H1 (cell line): ENCODE data around the gene ZHX3. TPM values are rescaled to one million over a fixed set of nuclear protein-coding genes. Genes with fewer than 3 reads are reported as not detected.

ENCODE experiments used
- CTCF ChIA-PET: fragments of 300-600 bp; sonication (Branson Sonifier 250); formaldehyde crosslinking; loops from one replicate; lab custom pipeline; 2021; ENCODE audit not compliant: partially characterized antibody; lab: Charles Lee
- POLR2A ChIA-PET: fragments of 300-600 bp; sonication (Branson Sonifier 250); formaldehyde crosslinking; loops from one replicate; lab custom pipeline; 2021; ENCODE audit warnings: inconsistent platforms; ENCODE audit not compliant: partially characterized antibody; lab: Charles Lee
- DNase-seq, 2 experiments: peaks; one replicate each; pipeline versions ENCODE4 v3.0.0 to v3.0.0-alpha.2; 2010 to 2022; ENCODE audit warnings: low spot score in 2 of 2, low read depth in 1 of 2, mixed read lengths in 1 of 2
- FAIRE-seq: peaks from 2 replicates; lab custom pipeline; 2011; peaks lifted over from hg19 to GRCh38; lab: Jason Lieb, UNC
- H2AFZ ChIP-seq: 2 replicates; pipeline ENCODE4 v1.8.1; 2012; ENCODE audit warnings: low read length, inconsistent platforms
- H2AK5ac ChIP-seq: 2 replicates; pipeline ENCODE4 v1.6.1; 2013; ENCODE audit warnings: low read depth, low read length
- H2BK120ac ChIP-seq: replicated peaks from 2 replicates; pipeline ENCODE3; 2013; ENCODE audit warnings: low read depth, low read length, inconsistent platforms
- H2BK12ac ChIP-seq: 2 replicates; pipeline ENCODE4 v1.6.1; 2013; ENCODE audit warnings: low read depth, low read length
- H2BK15ac ChIP-seq: 2 replicates; pipeline ENCODE4 v1.6.1; 2013; ENCODE audit warnings: low read length
- H2BK20ac ChIP-seq: 2 replicates; pipeline ENCODE4 v1.6.1; 2013; ENCODE audit warnings: low read length
- H2BK5ac ChIP-seq: 2 replicates; pipeline ENCODE4 v1.6.1; 2013; ENCODE audit warnings: low read depth, low read length
- H3K14ac ChIP-seq: 2 replicates; pipeline ENCODE4 v1.6.1; 2013; ENCODE audit warnings: inconsistent platforms; ENCODE audit not compliant: insufficient read length
- H3K18ac ChIP-seq: 2 replicates; pipeline ENCODE4 v1.6.1; 2013; ENCODE audit warnings: low read length; ENCODE audit errors: extremely low read depth
- H3K23ac ChIP-seq: 2 replicates; pipeline ENCODE4 v1.6.1; 2013; ENCODE audit warnings: inconsistent platforms; ENCODE audit not compliant: insufficient read length
- H3K23me2 ChIP-seq: 2 replicates; pipeline ENCODE4 v1.6.1; 2013; ENCODE audit warnings: low read depth, low read length
- H3K27ac ChIP-seq: 2 replicates; pipeline ENCODE4 v1.6.1; 2011; ENCODE audit warnings: low read depth, low read length, inconsistent platforms
- H3K27me3 ChIP-seq, 4 experiments: replicated peaks in 1 of 4; 1 replicate in 1 of 4; 2 replicates in 3 of 4; pipeline versions ENCODE4 v1.6.1 to v1.8.1; 2011 to 2013; ENCODE audit warnings: low read length in 3 of 4, mild to moderate bottlenecking in 3 of 4, inconsistent platforms in 2 of 4, mixed read lengths in 2 of 4, moderate library complexity in 1 of 4; ENCODE audit not compliant: control insufficient read depth in 3 of 4, insufficient read depth in 3 of 4; ENCODE audit errors: extremely low read depth in 1 of 4
- H3K36me3 ChIP-seq, 4 experiments: 2 replicates each; pipeline versions ENCODE4 v1.6.1 to v1.8.1; 2011 to 2013; ENCODE audit warnings: mild to moderate bottlenecking in 4 of 4, low read length in 3 of 4, moderate library complexity in 2 of 4, control low read depth in 1 of 4, inconsistent platforms in 1 of 4; ENCODE audit not compliant: insufficient read depth in 4 of 4, control insufficient read depth in 2 of 4
- H3K4ac ChIP-seq: replicated peaks from 2 replicates; pipeline ENCODE3; 2013; ENCODE audit warnings: low read length, low read depth, mixed read lengths, inconsistent platforms; ENCODE audit not compliant: insufficient read length
- H3K4me1 ChIP-seq, 4 experiments: replicated peaks in 1 of 4; 1 replicate in 1 of 4; 2 replicates in 3 of 4; pipeline versions ENCODE4 v1.6.1 to v1.8.1; 2011 to 2013; ENCODE audit warnings: low read length in 3 of 4, inconsistent platforms in 2 of 4, mixed read lengths in 1 of 4; ENCODE audit not compliant: insufficient read depth in 4 of 4, control insufficient read depth in 3 of 4
- H3K4me2 ChIP-seq, 2 experiments: 2 replicates each; pipeline versions ENCODE4 v1.6.1 to v1.8.1; 2011 to 2013; ENCODE audit warnings: low read depth in 2 of 2, low read length in 2 of 2, control low read depth in 1 of 2, inconsistent platforms in 1 of 2, mild to moderate bottlenecking in 1 of 2; ENCODE audit not compliant: insufficient read depth in 1 of 2
- H3K4me3 ChIP-seq, 4 experiments: fragments of 200-600, 300-600 bp in 1 of 4; sonication (generic), shearing (Covaris generic), sonication (Bioruptor Twin) in 1 of 4; 2 replicates each; pipeline versions ENCODE4 v1.5.1 to v1.8.1; 2011 to 2016; ENCODE audit warnings: low read length in 4 of 4, low read depth in 3 of 4, control low read depth in 2 of 4, inconsistent platforms in 2 of 4, mild to moderate bottlenecking in 2 of 4, mixed read lengths in 1 of 4, moderate library complexity in 1 of 4; ENCODE audit not compliant: insufficient read depth in 2 of 4; ENCODE audit errors: extremely low read depth in 1 of 4
- H3K56ac ChIP-seq: replicated peaks from 2 replicates; pipeline ENCODE3; 2013; ENCODE audit warnings: low read depth, mild to moderate bottlenecking, mixed read lengths, low read length, inconsistent platforms; ENCODE audit not compliant: insufficient read length
- H3K79me1 ChIP-seq: 2 replicates; pipeline ENCODE4 v1.6.1; 2013; ENCODE audit warnings: low read depth, low read length, control low read depth
- H3K79me2 ChIP-seq, 2 experiments: 2 replicates each; pipeline versions ENCODE4 v1.6.1 to v1.8.1; 2012 to 2013; ENCODE audit warnings: low read length in 2 of 2, mild to moderate bottlenecking in 2 of 2, inconsistent platforms in 1 of 2; ENCODE audit not compliant: insufficient read depth in 2 of 2, control insufficient read depth in 1 of 2
- H3K9ac ChIP-seq, 4 experiments: replicated peaks in 1 of 4; 1 replicate in 1 of 4; 2 replicates in 3 of 4; pipeline versions ENCODE4 v1.6.1 to v1.8.1; 2011 to 2013; ENCODE audit warnings: low read depth in 3 of 4, low read length in 3 of 4, control low read depth in 2 of 4, mild to moderate bottlenecking in 2 of 4, moderate library complexity in 2 of 4, inconsistent platforms in 1 of 4; ENCODE audit errors: extremely low read depth in 1 of 4
- H3K9me3 ChIP-seq, 2 experiments: 2 replicates each; pipeline versions ENCODE4 v1.6.1 to v1.8.1; 2012 to 2013; ENCODE audit warnings: mild to moderate bottlenecking in 2 of 2, moderate library complexity in 2 of 2, control low read depth in 1 of 2, inconsistent platforms in 1 of 2, low read depth in 1 of 2, low read length in 1 of 2, mixed read lengths in 1 of 2; ENCODE audit not compliant: insufficient read depth in 2 of 2
- H4K20me1 ChIP-seq, 2 experiments: replicated peaks in 1 of 2; 2 replicates each; pipeline versions ENCODE3 to v1.8.1; 2011 to 2013; ENCODE audit warnings: inconsistent platforms in 2 of 2, low read length in 2 of 2, mild to moderate bottlenecking in 1 of 2; ENCODE audit not compliant: insufficient read depth in 2 of 2, control insufficient read depth in 1 of 2
- H4K5ac ChIP-seq: 2 replicates; pipeline ENCODE4 v1.6.1; 2013; ENCODE audit warnings: low read length, low read depth, mixed read lengths, inconsistent platforms; ENCODE audit not compliant: insufficient read length
- H4K8ac ChIP-seq: 2 replicates; pipeline ENCODE4 v1.8.0; 2013; ENCODE audit warnings: mild to moderate bottlenecking, moderate library complexity, low read length, inconsistent platforms; ENCODE audit not compliant: insufficient read depth; ENCODE audit errors: extremely low read depth
- H4K91ac ChIP-seq: replicated peaks from 2 replicates; pipeline ENCODE3; 2013; ENCODE audit warnings: low read length, mixed read lengths, inconsistent platforms; ENCODE audit not compliant: insufficient read length
- CBX5 ChIP-seq: fragments of 300-800, 300-1000 bp; sonication (generic); IDR thresholded peaks from 2 replicates; pipeline ENCODE4 v1.7.1; 2016; ENCODE audit warnings: antibody characterized with exemption, low read length, low read depth
- CTBP2 ChIP-seq: IDR thresholded peaks from 2 replicates; pipeline ENCODE4 v1.7.0; 2011; ENCODE audit warnings: borderline replicate concordance, mild to moderate bottlenecking, moderate library complexity, mixed read lengths, low read length; ENCODE audit not compliant: insufficient read depth, insufficient read length
- EP300 ChIP-seq, 2 experiments: IDR thresholded peaks; 1 replicate in 1 of 2; 2 replicates in 1 of 2; pipeline ENCODE4 v1.6.1; 2011 to 2012; ENCODE audit warnings: low read depth in 2 of 2, low read length in 2 of 2, mild to moderate bottlenecking in 2 of 2, borderline replicate concordance in 1 of 2, inconsistent platforms in 1 of 2, moderate library complexity in 1 of 2
- EZH2 ChIP-seq: fragments of 200-600 bp; sonication (generic); IDR thresholded peaks from 2 replicates; pipeline ENCODE4 v1.7.1; 2012; ENCODE audit warnings: low read depth, mild to moderate bottlenecking, moderate library complexity, low read length, inconsistent platforms; ENCODE audit not compliant: severe bottlenecking
- GTF2F1 ChIP-seq: IDR thresholded peaks from 2 replicates; pipeline ENCODE4 v1.6.1; 2012; ENCODE audit warnings: low read depth, low read length, improper control_type of control experiment, borderline replicate concordance
- HDAC2 ChIP-seq, 2 experiments: fragments of 300-600 bp in 1 of 2; sonication (generic) in 1 of 2; IDR thresholded peaks; 2 replicates each; pipeline ENCODE4 v1.6.1; 2011 to 2012; ENCODE audit warnings: low read depth in 2 of 2, low read length in 2 of 2, mild to moderate bottlenecking in 2 of 2, moderate library complexity in 2 of 2, borderline replicate concordance in 1 of 2, inconsistent platforms in 1 of 2
- NANOG ChIP-seq: IDR thresholded peaks from 2 replicates; pipeline ENCODE4 v1.6.1; 2011; ENCODE audit warnings: low read length, low read depth, mild to moderate bottlenecking, inconsistent platforms; ENCODE audit not compliant: insufficient read depth, poor library complexity, severe bottlenecking
- RFX5 ChIP-seq: IDR thresholded peaks from 2 replicates; pipeline ENCODE4 v1.6.1; 2011; ENCODE audit warnings: low read depth, low read length, improper control_type of control experiment, borderline replicate concordance
- USF2 ChIP-seq: IDR thresholded peaks from 2 replicates; pipeline ENCODE4 v1.6.1; 2011; ENCODE audit warnings: low read length, improper control_type of control experiment
- WGBS, 2 experiments: shearing (Covaris generic) in 1 of 2; methylation state at CpG; one replicate each; pipeline versions ENCODE4 v1.1.6 to v1.1.7; 2013 to 2015; ENCODE audit warnings: low lambda C conversion rate in 2 of 2, mixed read lengths in 2 of 2, inconsistent platforms in 1 of 2, low coverage in 1 of 2, missing lambda C conversion rate in 1 of 2; ENCODE audit not compliant: insufficient replicate concordance in 2 of 2, insufficient coverage in 1 of 2, insufficient read length in 1 of 2; ENCODE audit errors: extremely low coverage in 1 of 2, missing lambda C conversion rate in 1 of 2; 5-methylcytosine and 5-hydroxymethylcytosine counted together
- polyA plus RNA-seq, 7 experiments: library from polyadenylated mRNA; depleted of rRNA in 3 of 7; stranded (reverse) in 5 of 7; unstranded in 2 of 7; fragments of >200 nt in 5 of 7; fragments of 200-250 nt in 2 of 7; gene quantifications; 1 replicate in 5 of 7; 2 replicates in 1 of 7; 4 replicates in 1 of 7; pipeline versions ENCODE4 v1.2.1 to v1.2.3, GENCODE V29; 2011 to 2013; ENCODE audit warnings: missing spikeins in 2 of 7, mixed read lengths in 2 of 7
- total RNA-seq: library from RNA; stranded (reverse); fragmentation: NEBNext Ultra II Directional; extraction: Animal tissue kit (Norgen Biotek cat#: 25700); gene quantifications from 2 replicates; pipeline ENCODE4 v1.2.1, GENCODE V29; 2021

Gene ZHX3
- total and polyA plus RNA-seq, 2 of the 8 experiments (the other 6 are each of a cell fraction or from before 2014, with no cell fraction given): 1.00 to 7.8 TPM

GRCh38 chr20:41286240-41286851, 31.2 kb downstream of the ZHX3 start:
- CTCF ChIA-PET: interaction anchor here (1.4 kb wide), 1 partner anchor 18 kb away, joined by 3 read pairs; no protein-coding TSS in a partner anchor
- WGBS, 2 experiments: 79% methylated on average over 2 of the region's 2 CpGs; no CpG with 5 or more reads in 1 of the 2 experiments
- FAIRE-seq: no peak
- TF ChIP-seq RFX5: no peak
- TF ChIP-seq NANOG: no peak
- TF ChIP-seq GTF2F1: no peak
- TF ChIP-seq HDAC2 (IDR thresholded peaks at IDR 0.05; ENCODE audit: borderline replicate concordance in 1 of 2, low read depth in 2 of 2, low read length in 2 of 2): no peak
- no peak for TF ChIP-seq CBX5
- TF ChIP-seq USF2: no peak
- TF ChIP-seq EZH2: no peak
- TF ChIP-seq EP300 (IDR thresholded peaks at IDR 0.05; ENCODE audit: borderline replicate concordance in 1 of 2, low read depth in 2 of 2, low read length in 2 of 2): no peak
- no peak for TF ChIP-seq CTBP2

More at GRCh38 chr20:41286240-41286851, 31.2 kb downstream of the ZHX3 start:
- no peak overlapping the region for H2BK20ac ChIP-seq
- no peaks in the 10 kb centered on the region for H3K27me3 ChIP-seq
- no peak overlapping the region for H2BK120ac ChIP-seq
- no peak overlapping the region for H4K5ac ChIP-seq
- H3K4me1 ChIP-seq: no peaks in the 10 kb centered on the region
- H3K14ac ChIP-seq: no peak overlapping the region
- H3K23ac ChIP-seq: no peak overlapping the region
- H2AFZ ChIP-seq: no peak overlapping the region
- H3K4me2 ChIP-seq: no peak overlapping the region
- no peak overlapping the region for H2BK15ac ChIP-seq
- no peak overlapping the region for H3K4me3 ChIP-seq
- H3K27ac ChIP-seq: no peak overlapping the region
- no peaks in the 10 kb centered on the region for H3K79me1 ChIP-seq
- no peaks in the 10 kb centered on the region for H4K20me1 ChIP-seq
- no peak overlapping the region for H4K91ac ChIP-seq
- no peaks in the 10 kb centered on the region for H3K36me3 ChIP-seq
- no peaks in the 10 kb centered on the region for H3K23me2 ChIP-seq
- no peak overlapping the region for H3K4ac ChIP-seq
- no peak overlapping the region for H3K18ac ChIP-seq
- H2BK5ac ChIP-seq: no peak overlapping the region
- H3K9ac ChIP-seq: no peak overlapping the region
- peaks cover 3 to 10% of the 10 kb centered on the region in 2 experiments; a peak in 2 of 4 replicates for H3K9me3 ChIP-seq
- no peak overlapping the region for H3K56ac ChIP-seq
- DNase-seq: no peak
- POLR2A ChIA-PET: no interaction called here
- H4K8ac ChIP-seq: no peak overlapping the region
- H2AK5ac ChIP-seq: no peak overlapping the region
- H2BK12ac ChIP-seq: no peak overlapping the region
- no peaks in the 10 kb centered on the region for H3K79me2 ChIP-seq
